Stimulated activated naive CD8-positive, alpha-beta T cell treated with anti-CD3 and anti-CD28 coated beads, Interleukin-15, amount 100 ng/mL, for 72 hours (primary cell): ENCODE measurements around the gene CPSF4L.
A peak's percentile ranks its signal among the peaks of the same experiment; 100 is the strongest.
"Not testable (repeated sequence)": the region's sequence is repeated elsewhere in the genome, so short reads cannot be mapped to it uniquely, and the experiment has no call there.

Experiments
- ATAC-seq: fragments of 150-1000 bp; cut with Tn5 transposase; 2 replicates; pipeline ENCODE4 v1.10.0; 2021; ENCODE audit warnings: mild to moderate bottlenecking, moderate library complexity
- DNase-seq, 2 donors: peaks; one replicate each; pipeline ENCODE4 v3.0.0; 2021 to 2022
- H3K27ac Mint-ChIP-seq, 2 donors: one replicate each; pipeline ENCODE4 v1.8.0; 2022; ENCODE audit warnings: mild to moderate bottlenecking in 2 of 2, mixed read lengths in 2 of 2, moderate library complexity in 2 of 2
- H3K27me3 Mint-ChIP-seq: one replicate; pipeline ENCODE4 v1.8.0; 2022; ENCODE audit warnings: mixed read lengths
- H3K4me1 Mint-ChIP-seq: one replicate; pipeline ENCODE4 v1.8.0; 2022; ENCODE audit warnings: mild to moderate bottlenecking, mixed read lengths
- H3K4me3 Mint-ChIP-seq, 2 donors: one replicate each; pipeline ENCODE4 v1.8.0; 2022; ENCODE audit warnings: mild to moderate bottlenecking in 2 of 2, mixed read lengths in 2 of 2, moderate library complexity in 1 of 2
- H3K9me3 Mint-ChIP-seq, 2 donors: one replicate each; pipeline ENCODE4 v1.8.0; 2022; ENCODE audit warnings: mixed read lengths in 2 of 2

The CPSF4L gene

DNA sequence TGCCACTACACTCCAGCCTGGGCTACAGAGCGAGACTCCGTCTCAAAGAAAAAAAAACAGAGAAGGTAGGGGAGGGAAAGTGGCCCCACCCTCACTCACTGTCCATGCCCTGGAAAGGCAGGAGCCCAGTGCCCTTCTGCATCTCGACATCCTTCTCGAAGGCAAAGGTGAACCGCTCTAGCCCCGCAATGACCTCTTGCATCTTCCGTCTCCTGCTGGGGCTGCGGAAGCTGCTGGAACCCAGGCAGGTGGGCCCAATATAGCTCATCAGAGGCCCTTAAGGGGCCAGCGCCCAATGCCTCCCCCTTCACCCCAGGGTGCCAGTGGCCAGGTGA lies at the start of gene CPSF4L:
Gene CPSF4L (minus strand): TSS at position 264 of the 335 bp plus-strand sequence. CDS start 62 bp downstream, at position 202.
- Mint-ChIP-seq H3K27me3 (no peaks in the 10 kb centered on the region), H3K27ac (no peak within 1 kb of the TSS), H3K9me3 (no peaks in the 10 kb centered on the region), H3K4me3 (no peak within 1 kb of the TSS), H3K4me1 (no peaks in the 10 kb centered on the region)
- DNase-seq (no peak), ATAC-seq (no peak)

DNA sequence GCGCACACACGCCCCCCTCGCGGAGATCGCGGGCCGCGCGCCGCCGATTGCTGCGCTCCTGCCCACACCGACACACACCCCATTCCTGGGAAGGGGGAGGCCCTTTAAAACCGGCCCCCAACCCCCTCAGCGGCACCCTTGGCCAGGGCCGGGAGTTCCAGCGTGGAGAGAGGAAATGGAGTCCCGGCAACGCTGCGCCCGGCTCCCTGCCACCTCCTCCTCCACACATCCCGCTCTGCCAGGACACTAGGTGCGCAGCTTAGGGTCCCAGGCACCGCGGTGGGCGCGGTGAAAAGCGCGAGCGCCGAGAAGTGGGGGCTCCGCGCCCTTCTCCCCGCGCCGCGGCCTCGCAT lies 49.7 kb upstream of the CPSF4L start:
- H3K27ac Mint-ChIP-seq, result peak overlapping the region in 1 of 2 donors; percentile 61
- peaks cover 30% of the 10 kb centered on the region for H3K27me3 Mint-ChIP-seq
- peak overlapping the region; percentile 81 to 86 for H3K4me3 Mint-ChIP-seq
- DNase-seq (no peak), ATAC-seq (peak; percentile 27)
- peaks cover 10% of the 10 kb centered on the region for H3K4me1 Mint-ChIP-seq
- H3K9me3 Mint-ChIP-seq, result no peaks in the 10 kb centered on the region

DNA sequence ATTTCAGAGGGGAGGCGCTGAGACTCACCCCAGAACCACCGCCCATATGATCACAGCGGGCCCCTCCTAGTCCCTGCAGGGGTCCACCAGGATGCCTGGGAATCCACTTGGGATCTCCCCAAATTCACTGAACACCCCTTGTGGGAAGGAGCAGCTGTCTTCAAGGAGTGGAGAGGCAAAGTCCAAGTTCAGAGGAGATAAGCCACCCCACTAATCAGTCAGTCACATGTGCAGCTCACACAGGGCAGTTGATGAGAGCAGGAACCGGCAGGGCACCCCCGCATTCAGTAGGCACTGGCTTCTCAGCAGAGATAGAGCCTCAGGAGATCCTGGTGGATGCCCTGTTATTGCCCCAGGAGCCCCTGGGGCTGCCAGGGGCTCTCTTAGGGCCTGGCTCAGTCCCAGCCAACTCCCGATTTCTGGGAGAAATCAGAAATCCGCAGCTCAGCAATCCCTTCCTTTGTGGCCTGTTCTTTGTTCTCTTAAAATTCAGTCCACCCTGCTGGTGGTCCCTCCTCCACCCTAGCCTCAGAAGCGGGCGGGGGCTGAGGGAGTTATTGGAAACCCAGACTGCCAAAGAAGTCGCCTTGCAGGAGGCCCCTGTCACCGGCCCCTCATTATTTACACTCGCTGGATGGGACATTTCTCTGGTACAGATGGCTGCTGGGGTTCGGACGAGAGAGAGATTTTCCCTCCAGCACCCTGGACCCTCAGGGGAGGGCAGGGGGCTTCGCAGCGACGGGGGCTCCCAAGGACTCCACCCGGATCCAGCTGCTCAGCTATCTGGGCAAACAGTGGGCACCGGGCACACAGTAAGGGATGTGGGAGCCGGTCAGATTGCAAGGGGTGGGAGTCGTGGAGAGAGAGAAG lies 48.3 kb upstream of the CPSF4L start:
- H3K27me3 Mint-ChIP-seq, result peaks cover 37% of the 10 kb centered on the region
- DNase-seq (no peak), ATAC-seq (no peak)
- H3K9me3 Mint-ChIP-seq, result no peaks in the 10 kb centered on the region
- peaks cover 10% of the 10 kb centered on the region for H3K4me1 Mint-ChIP-seq
- peak overlapping the region; percentile 84 to 92 for H3K4me3 Mint-ChIP-seq
- H3K27ac Mint-ChIP-seq, result peak overlapping the region; percentile 65 to 75

GRCh38 chr17:73308959-73309358 lies 47.3 kb upstream of the CPSF4L start:
- ATAC-seq, result not testable (repeated sequence)

GRCh38 chr17:73308017-73308823 lies 46.5 kb upstream of the CPSF4L start:
- H3K27ac Mint-ChIP-seq, result no peak overlapping the region
- H3K4me1 Mint-ChIP-seq, result peaks cover 10% of the 10 kb centered on the region
- no peak overlapping the region for H3K4me3 Mint-ChIP-seq
- ATAC-seq (no peak), DNase-seq (no peak)
- no peaks in the 10 kb centered on the region for H3K9me3 Mint-ChIP-seq
- H3K27me3 Mint-ChIP-seq, result peaks cover 37% of the 10 kb centered on the region

More at GRCh38 chr17:73308959-73309358, 47.3 kb upstream of the CPSF4L start:
- H3K4me3 Mint-ChIP-seq, H3K9me3 Mint-ChIP-seq, H3K27ac Mint-ChIP-seq, H3K4me1 Mint-ChIP-seq, DNase-seq: not testable (repeated sequence)
- peaks cover 42% of the 10 kb centered on the region for H3K27me3 Mint-ChIP-seq

GRCh38 chr17:73307130-73307529 lies 45.5 kb upstream of the CPSF4L start:
- ATAC-seq (no peak), DNase-seq (no peak)
- Mint-ChIP-seq H3K4me1 (peaks cover 10% of the 10 kb centered on the region), H3K27ac (no peak overlapping the region), H3K4me3 (no peak overlapping the region), H3K9me3 (no peaks in the 10 kb centered on the region), H3K27me3 (peaks cover 34% of the 10 kb centered on the region)

- Mint-ChIP-seq H3K27ac (no peak overlapping the region), H3K9me3 (no peaks in the 10 kb centered on the region), H3K4me3 (no peak overlapping the region), H3K4me1 (peaks cover 10% of the 10 kb centered on the region), H3K27me3 (peaks cover 34% of the 10 kb centered on the region)
- DNase-seq (no peak), ATAC-seq (no peak)
Measured at GRCh38 chr17:73305845-73306836, 44.5 kb upstream of the CPSF4L start.

DNA sequence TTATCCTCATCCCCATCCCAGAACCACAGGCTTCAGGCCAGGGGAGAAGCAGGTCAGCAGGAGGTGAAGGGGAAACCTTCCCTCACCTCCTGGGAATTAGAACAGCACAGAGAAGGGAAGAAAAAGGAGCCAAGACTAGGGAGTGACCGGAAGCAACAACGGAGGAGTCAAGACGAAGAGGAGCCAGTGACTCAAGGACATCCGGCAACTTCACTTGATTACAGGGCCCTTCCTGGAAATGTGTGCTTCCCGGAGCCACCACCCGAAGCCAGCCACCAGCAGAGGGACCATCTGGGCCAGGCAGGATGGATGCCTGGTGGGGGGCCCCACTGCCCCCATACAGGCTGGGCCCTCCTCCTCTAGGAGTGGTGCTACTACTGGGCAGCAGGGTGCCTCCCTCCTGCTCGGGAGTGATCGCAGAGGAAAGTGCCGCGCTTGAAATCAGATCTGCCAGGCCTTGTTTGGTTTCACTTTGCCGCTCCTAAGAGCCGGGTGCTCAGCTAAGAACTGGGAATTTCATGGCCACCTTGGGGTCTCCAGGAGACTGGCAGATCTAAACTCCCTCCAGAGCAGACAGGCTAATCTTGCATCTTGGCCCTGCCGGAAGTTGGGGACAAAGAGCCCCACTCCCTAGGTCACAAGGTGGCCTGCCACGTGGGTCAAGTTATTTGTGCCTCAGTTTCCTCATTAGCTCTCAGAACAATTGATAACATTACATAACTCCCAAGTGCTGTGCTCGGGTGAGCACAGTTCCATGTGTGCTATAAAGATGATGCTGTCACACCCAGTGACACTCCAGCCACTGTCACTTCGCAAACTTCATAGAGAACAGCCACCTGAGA lies 43.5 kb upstream of the CPSF4L start:
- no peak overlapping the region for H3K27ac Mint-ChIP-seq
- ATAC-seq, result no peak
- H3K4me3 Mint-ChIP-seq, result no peak overlapping the region
- H3K9me3 Mint-ChIP-seq, result no peaks in the 10 kb centered on the region
- H3K27me3 Mint-ChIP-seq, result peaks cover 31% of the 10 kb centered on the region
- no peak for DNase-seq
- H3K4me1 Mint-ChIP-seq, result peaks cover 4% of the 10 kb centered on the region

DNA sequence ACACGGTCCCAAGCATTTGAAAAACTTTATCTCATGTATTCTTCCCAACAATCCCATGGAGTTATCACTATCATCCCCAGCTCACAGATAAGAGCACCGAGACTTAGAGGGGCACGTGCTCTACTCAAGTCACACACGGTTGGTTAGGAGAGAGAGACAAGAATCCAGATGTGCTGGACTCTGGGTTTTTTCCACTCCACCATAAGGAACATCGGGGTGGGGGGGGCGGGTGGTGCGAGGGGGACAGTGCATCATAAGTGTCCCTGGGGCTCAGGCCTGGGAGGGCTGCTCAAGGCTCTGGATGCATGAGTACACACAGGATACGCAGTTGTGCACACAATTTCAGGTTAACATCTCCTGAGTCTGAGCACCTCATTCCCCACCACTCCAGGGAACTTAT lies 42.8 kb upstream of the CPSF4L start:
- Mint-ChIP-seq H3K27ac (no peak overlapping the region), H3K4me1 (no peaks in the 10 kb centered on the region), H3K4me3 (no peak overlapping the region), H3K9me3 (no peaks in the 10 kb centered on the region), H3K27me3 (peaks cover 24% of the 10 kb centered on the region)
- no peak for DNase-seq
- ATAC-seq, result no peak

DNA sequence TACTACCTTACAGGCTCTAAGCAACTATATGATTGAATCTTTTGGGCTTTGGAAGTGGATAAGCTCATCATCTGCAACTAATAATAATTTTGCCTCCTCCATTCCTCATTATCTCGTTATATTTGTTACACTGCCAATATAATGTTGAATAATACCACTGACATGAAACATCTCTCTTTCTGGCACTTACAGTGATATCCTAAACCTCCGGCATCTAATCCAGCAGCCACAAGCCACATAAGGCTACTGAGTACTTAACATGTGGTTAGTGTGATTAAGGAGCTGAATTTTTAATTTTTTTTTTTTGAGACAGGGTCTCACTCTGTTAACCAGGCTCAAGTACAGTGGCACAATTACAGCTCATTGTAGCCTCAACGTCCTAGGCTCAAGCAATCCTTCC lies 40.5 kb upstream of the CPSF4L start:
- DNase-seq (no peak), ATAC-seq (no peak)
- Mint-ChIP-seq H3K4me3 (no peak overlapping the region), H3K27me3 (peaks cover 19% of the 10 kb centered on the region), H3K4me1 (peaks cover 5% of the 10 kb centered on the region), H3K27ac (no peak overlapping the region), H3K9me3 (no peaks in the 10 kb centered on the region)

DNA sequence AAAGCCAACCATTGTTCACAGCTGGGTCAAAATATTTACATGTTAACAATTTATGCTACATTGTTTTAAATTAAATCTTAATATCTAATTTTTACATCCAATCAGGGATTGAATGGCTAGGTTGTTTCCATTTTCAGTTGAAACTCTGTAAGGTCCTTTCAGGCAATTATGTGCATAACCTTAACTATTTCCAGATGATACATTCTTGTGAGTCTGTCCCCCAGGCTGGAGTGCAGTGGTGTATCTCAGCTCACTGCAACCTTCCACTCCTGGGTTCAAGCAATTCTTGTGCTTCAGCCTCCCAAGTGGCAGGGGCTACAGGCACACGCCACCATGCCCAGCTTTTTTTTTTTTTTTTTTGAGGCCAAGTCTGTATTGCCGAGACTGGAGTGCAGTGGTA lies 39.7 kb upstream of the CPSF4L start:
- Mint-ChIP-seq H3K4me3 (no peak overlapping the region), H3K9me3 (no peaks in the 10 kb centered on the region), H3K27ac (no peak overlapping the region), H3K27me3 (peaks cover 11% of the 10 kb centered on the region), H3K4me1 (peaks cover 5% of the 10 kb centered on the region)
- no peak for DNase-seq
- ATAC-seq, result no peak

DNA sequence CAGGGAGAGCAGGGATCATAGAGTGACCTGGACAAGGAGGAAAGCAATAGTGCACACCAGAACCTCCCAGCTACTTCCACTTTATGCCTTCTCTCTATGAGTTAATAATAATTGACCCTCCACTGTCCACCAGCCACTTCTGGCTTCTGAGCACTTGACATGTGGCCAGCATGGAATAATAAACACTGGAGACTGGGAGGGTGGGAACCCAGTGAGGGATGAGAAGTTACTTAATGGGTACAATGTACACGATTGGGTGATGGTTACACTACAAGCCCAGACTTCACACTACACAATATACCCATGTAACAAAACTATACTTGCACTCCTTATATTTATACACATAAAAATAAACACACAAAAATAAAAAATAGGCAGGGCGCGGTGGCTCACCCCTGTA lies 38.7 kb upstream of the CPSF4L start:
- Mint-ChIP-seq H3K9me3 (no peaks in the 10 kb centered on the region), H3K4me3 (no peak overlapping the region), H3K27ac (no peak overlapping the region), H3K27me3 (peaks cover 9% of the 10 kb centered on the region), H3K4me1 (peaks cover 5% of the 10 kb centered on the region)
- ATAC-seq, result no peak
- no peak for DNase-seq

DNA sequence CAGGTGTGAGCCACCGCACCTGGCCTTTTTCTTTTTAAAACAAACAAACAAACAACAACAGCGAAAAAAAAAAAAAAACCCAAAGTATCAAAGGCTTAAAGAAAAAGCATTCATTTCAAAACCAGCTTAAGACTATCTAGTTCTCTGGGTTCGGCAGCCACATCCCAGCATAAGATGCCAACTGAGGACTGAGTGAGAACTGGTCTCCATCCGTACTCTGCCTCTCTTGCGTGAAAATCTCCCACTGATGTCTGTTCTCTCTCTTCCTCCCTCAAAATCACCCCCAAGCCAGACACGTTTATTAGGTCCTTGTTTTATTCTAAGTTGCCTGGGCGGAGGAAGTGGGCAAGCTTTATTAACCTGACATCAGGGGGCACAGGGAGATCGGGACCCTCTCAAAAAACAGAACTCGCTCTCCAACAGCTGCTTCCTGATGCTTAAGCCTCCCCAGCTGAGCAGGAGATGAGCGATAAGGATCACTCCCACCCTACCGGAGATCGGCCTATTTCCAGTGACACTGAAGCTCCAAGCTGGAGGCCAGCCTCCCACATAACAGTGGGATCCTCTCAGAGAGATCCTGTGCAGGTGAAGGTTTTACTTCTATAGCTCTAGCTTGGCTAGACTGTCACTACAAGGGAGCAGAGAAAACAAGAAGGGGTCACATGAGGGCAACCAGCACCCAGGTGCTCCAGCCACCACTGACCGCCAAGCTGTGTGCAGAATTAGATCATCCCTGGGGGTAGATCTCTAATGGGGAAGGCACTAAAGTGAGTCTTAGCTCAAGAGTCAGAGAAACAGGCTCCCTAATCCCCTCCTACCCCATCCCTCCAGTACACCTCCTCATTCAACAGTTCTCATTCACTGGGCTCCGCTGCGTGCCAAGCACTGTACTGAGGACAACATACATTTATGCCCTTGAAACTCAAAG lies 36.5 kb upstream of the CPSF4L start:
- Mint-ChIP-seq H3K27me3 (peaks cover 3% of the 10 kb centered on the region), H3K4me3 (no peak overlapping the region), H3K27ac (no peak overlapping the region), H3K4me1 (peaks cover 5% of the 10 kb centered on the region), H3K9me3 (no peaks in the 10 kb centered on the region)
- ATAC-seq (no peak), DNase-seq (no peak)

DNA sequence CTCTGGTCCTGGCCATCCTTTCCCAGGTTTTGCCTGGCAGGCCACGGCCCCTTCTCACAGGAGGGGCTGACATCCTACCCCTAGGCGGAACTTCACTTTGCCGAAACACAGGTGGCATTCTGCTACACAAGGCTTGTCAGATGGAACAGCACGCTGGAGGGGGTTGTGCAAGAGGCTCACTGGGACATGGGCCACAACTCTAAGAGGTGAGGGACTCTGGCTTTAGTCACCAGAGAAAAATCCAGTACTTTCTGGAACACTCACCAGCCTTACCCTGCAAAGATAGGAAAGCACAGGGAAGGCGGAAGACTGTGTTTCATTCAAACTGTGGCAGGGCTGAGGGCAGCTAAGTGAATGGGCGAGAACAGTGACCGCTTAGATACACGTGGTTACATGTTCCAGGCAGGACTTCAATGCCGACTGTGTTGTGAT lies 31.8 kb upstream of the CPSF4L start:
- Mint-ChIP-seq H3K4me1 (peaks cover 24% of the 10 kb centered on the region), H3K4me3 (no peak overlapping the region), H3K27me3 (peaks cover 17% of the 10 kb centered on the region), H3K27ac (no peak overlapping the region), H3K9me3 (no peaks in the 10 kb centered on the region)
- DNase-seq (no peak), ATAC-seq (no peak)
